ENCODE measurements around the gene MIER2.

The MIER2 gene

GRCh38 chr19:334296-335071 lies 10.1 kb downstream of the MIER2 start:
- no peak for DNase-seq
- no peak overlapping the region for H3K4me3 ChIP-seq (ENCODE audit: low read depth, low read length)
- H3K27ac ChIP-seq: no peak overlapping the region
- no peak for TF ChIP-seq CTCF (IDR thresholded peaks at IDR 0.05; ENCODE audit: low read depth, low read length)
- peaks cover 46% of the 10 kb centered on the region for H3K36me3 ChIP-seq
- H3K27me3 ChIP-seq (ENCODE audit: insufficient read depth, low read depth, severe bottlenecking): no peaks in the 10 kb centered on the region
- peaks cover 2% of the 10 kb centered on the region for H3K9me3 ChIP-seq (ENCODE audit: severe bottlenecking)

DNA sequence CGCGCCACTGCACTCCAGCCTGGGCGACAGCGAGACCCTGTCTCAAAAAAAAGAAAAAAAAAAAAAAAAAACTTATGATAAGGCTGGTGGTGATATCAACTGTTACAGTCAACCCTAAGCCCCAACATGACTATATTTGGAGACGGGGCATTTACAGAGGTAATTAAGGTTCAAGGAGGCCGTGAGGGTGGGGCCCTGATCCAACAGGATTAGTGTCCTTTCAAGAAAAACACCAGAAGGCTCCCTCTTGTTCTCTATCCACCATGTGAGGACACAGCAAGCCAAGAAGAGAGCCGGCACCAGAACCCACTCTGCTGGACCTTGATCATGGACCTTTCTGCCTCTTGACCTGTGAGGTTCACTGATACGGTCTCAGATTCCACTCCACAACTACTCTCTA lies 14.1 kb downstream of the MIER2 start:
- TF ChIP-seq CTCF (IDR thresholded peaks at IDR 0.05; ENCODE audit: low read depth, low read length): no peak
- no peak overlapping the region for H3K27ac ChIP-seq
- H3K9me3 ChIP-seq (ENCODE audit: severe bottlenecking): peaks cover 10% of the 10 kb centered on the region
- no peaks in the 10 kb centered on the region for H3K27me3 ChIP-seq (ENCODE audit: insufficient read depth, low read depth, severe bottlenecking)
- peaks cover 76% of the 10 kb centered on the region for H3K36me3 ChIP-seq
- DNase-seq: no peak
- H3K4me3 ChIP-seq (ENCODE audit: low read depth, low read length): no peak overlapping the region

DNA sequence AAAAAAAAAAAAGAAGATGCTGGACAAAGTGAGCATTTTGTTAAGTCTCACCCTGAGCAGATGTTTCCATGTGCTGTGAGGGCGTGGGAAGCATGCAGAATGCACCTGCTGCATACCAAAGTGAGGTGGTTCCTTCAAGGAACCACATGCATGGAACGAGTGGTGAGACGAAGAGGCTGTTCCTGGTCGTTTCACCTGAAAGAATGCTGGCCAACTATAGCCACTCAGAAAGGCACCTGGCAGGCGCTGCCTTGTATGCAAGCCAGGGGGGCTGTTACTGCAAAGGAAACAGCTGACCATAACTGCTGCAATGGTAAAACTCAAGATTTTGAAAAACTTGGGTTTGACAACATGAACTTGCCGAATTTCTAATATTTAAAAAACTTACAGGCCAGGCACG lies 14.7 kb downstream of the MIER2 start:
- H3K36me3 ChIP-seq: peaks cover 78% of the 10 kb centered on the region
- no peak for TF ChIP-seq CTCF (IDR thresholded peaks at IDR 0.05; ENCODE audit: low read depth, low read length)
- DNase-seq: no peak
- H3K27me3 ChIP-seq (ENCODE audit: insufficient read depth, low read depth, severe bottlenecking): no peaks in the 10 kb centered on the region
- no peak overlapping the region for H3K27ac ChIP-seq
- peaks cover 10% of the 10 kb centered on the region for H3K9me3 ChIP-seq (ENCODE audit: severe bottlenecking)
- H3K4me3 ChIP-seq (ENCODE audit: low read depth, low read length): no peak overlapping the region

- H3K4me3 ChIP-seq (ENCODE audit: low read depth, low read length): no peak overlapping the region
- H3K36me3 ChIP-seq: peaks cover 74% of the 10 kb centered on the region
- no peaks in the 10 kb centered on the region for H3K27me3 ChIP-seq (ENCODE audit: insufficient read depth, low read depth, severe bottlenecking)
- no peak overlapping the region for H3K27ac ChIP-seq
- peaks cover 10% of the 10 kb centered on the region for H3K9me3 ChIP-seq (ENCODE audit: severe bottlenecking)
- DNase-seq: no peak
- no peak for TF ChIP-seq CTCF (IDR thresholded peaks at IDR 0.05; ENCODE audit: low read depth, low read length)
These were observed 16.5 kb downstream of the MIER2 start for GRCh38 chr19:328025-328505.

DNA sequence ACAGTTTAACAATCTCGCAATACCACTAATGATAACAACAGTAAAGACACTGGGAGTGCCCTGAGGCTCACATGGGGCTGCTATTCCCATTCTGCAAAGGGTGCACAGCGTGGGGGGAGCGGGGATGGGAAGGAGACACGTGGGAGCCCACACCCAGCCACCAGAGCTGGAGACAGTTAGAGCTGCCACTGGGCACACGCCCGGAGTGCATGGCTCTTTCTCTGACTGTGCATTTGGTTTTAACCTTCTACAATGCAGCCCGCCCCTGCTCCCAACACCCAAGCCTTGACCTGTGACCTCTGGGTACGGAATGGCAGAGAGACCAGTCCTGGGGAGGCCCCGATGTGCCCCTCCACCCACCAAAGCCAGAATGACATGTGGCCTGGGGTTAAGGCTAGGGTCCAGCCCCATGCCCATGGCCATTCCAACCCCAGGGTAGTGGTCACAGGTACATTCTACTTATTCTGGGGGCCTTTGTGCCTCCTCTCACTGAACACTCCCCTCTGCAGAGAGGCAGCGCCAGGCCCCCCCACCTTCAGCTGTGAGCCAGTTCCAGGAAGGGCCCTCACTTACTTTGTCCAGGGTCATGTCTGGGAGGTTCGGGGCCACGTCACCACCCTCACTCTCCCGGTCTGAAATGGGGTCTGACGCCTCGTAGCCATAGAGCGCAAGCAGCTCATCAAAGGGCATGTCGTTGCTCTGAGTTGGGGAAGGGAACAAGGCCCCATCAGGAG lies 17.1 kb downstream of the MIER2 start:
- no peak overlapping the region for H3K4me3 ChIP-seq (ENCODE audit: low read depth, low read length)
- H3K9me3 ChIP-seq (ENCODE audit: severe bottlenecking): peaks cover 10% of the 10 kb centered on the region
- H3K36me3 ChIP-seq: peaks cover 77% of the 10 kb centered on the region
- H3K27me3 ChIP-seq (ENCODE audit: insufficient read depth, low read depth, severe bottlenecking): no peaks in the 10 kb centered on the region
- no peak for DNase-seq
- no peak overlapping the region for H3K27ac ChIP-seq
- TF ChIP-seq CTCF (IDR thresholded peaks at IDR 0.05; ENCODE audit: low read depth, low read length): no peak

Measured in WERI-Rb-1 (cell line).